Inflammatory macrophage treated with lipopolysaccharide for 1 hour (primary cell): Measurements from ENCODE around the gene NAA11.
"Not testable (repeated sequence)": the region's sequence is repeated elsewhere in the genome, so short reads cannot be mapped to it uniquely, and the experiment has no call there.

Source experiments
- DNase-seq, 2 donors: peaks; one replicate each; pipeline ENCODE4 v3.0.0-alpha.2; 2020 to 2022

Gene NAA11

GRCh38 chr4:79308137-79308536 lies 17.7 kb downstream of the NAA11 start:
- no peak for DNase-seq

GRCh38 chr4:79306795-79307194 lies 19.1 kb downstream of the NAA11 start:
- DNase-seq: no peak

DNA sequence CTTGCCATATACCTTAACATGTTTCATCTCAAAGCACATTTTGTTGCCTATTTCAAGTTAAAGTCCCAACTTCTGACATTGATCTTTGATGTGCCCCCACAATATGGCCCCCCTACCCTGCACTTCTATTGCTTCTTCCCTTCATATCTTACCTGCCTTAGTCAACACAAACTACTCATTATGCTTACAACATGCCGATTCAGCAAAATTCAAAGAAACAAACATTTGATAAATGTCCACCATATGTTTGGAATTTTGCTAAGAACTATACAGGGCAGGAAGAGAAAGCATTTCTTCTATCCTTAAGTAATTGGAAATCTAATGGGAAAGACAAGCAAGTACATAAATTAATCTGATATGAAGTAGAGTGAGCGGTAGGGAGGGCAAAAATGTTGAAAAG lies 25.6 kb downstream of the NAA11 start:
- no peak for DNase-seq

DNA sequence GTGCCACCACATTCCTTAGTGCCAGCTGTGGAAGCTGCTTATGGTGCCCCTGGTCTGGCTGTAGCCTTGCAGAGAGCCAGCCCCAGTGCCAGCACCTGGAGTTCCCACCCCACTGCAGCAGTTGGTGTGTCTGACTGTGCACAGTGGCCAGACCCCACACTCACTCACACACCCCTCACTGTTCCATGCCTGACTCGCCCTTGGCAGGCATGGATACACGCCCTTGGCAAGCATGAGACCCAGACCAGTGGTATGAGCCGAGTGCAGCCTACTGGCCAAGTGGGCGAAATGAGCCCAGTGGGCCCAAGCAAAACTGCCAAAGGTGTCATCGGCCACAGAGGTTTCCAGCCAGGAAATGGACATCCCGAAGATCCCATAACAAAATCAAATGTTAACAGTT lies 27.4 kb downstream of the NAA11 start:
- DNase-seq: no peak

DNA sequence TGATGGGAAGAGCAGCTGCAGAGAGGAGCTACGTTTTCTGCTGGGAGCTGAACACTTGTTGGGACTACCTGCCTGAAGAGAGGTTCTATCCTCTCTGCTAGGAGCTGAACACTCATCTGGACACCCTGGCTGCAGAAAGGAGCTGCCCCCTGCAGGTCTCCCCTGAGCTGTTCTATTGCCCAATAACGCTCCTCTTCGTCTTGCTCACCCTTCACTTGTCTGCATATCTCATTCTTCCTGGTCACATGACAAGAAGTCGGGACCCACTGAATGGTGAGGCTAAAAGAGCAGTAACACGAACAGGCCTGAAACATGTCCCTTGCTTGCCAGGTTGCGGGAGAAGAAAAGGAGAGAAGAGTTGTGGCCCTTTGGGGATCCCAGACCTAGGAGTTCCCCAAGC lies 27.8 kb downstream of the NAA11 start:
- no peak for DNase-seq

GRCh38 chr4:79297479-79297878 lies 28.4 kb downstream of the NAA11 start:
- no peak for DNase-seq

DNA sequence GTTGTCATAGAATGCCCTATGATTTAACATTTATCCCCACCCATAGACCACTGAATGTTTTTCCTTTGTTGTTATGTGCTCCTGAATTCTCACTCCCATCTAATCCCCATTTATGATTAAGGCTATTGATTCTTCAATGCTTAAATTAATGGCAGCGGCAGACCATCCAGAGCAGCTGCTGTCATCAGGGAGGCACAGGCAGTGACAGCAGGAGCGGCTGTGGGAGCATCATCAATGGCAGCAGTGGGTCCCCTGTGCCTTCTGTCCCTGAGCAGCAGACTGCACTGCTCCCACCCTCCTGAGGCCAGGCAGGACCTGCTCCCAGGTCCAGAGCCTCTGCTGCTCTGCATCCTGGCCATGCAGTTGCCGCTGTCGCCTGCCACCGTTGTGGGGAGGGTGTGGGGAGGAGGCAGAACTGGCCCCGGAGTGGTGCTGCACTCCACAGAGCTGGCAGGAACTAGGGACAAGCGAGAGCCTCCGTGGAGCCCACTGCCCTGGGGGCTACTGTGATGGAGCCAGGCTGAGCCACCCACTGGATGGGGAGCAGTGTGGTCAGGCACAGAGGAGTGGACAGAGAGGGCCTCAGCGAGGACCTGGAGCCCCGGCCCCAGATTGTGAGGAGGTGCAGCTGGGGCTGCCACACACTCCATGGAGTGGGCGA lies 29.0 kb downstream of the NAA11 start:
- DNase-seq: no peak

- DNase-seq: no peak
Measured at GRCh38 chr4:79295086-79295485, 30.8 kb downstream of the NAA11 start.

- DNase-seq: no peak
Measured at GRCh38 chr4:79294064-79294463, 31.8 kb downstream of the NAA11 start.

- DNase-seq: peak in 1 of 2 donors; percentile 8
Measured at GRCh38 chr4:79292008-79292407, 33.9 kb downstream of the NAA11 start.

- no peak for DNase-seq
Measured at GRCh38 chr4:79290376-79290775, 35.5 kb downstream of the NAA11 start.

DNA sequence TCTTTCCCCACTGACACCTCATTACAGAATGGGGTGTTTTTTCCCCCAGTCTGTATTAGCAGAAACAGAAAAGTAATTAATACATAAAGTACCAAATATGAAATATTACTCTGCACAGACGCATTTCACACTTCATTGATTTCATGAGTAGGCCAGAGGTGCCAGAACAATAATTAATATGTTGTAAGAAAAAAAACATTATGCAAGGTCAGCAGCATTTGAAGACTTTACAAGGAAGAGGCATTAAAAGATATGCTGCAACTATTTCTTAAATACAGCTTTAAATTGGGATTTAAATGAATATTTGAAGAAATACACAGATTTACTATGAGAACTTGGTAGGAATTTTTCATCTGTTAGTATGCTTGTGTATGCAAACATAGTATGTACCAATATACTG lies 37.7 kb downstream of the NAA11 start:
- no peak for DNase-seq

DNA sequence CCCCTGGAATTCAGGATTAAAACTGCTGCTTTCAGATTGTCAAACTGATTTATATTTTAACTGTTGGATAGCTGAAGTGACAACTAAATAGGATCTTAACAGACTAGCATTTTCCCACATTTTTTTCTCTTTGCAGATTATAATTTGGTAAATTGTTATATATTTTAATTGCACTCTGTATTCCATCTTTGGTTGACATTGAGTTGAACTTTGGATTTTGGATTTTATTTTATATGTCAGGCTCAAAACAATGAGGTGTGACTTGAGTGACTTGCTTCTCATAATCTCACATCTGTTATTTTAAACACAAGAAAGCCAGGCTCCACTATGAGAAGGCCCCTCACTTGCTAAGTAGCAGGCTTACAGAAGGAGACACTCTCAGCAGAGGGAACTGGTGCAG lies 38.1 kb downstream of the NAA11 start:
- DNase-seq: no peak

- DNase-seq: no peak
Measured at GRCh38 chr4:79287076-79287475, 38.8 kb downstream of the NAA11 start.

- DNase-seq: peak in 1 of 2 donors; percentile 0
Measured at GRCh38 chr4:79281566-79282359, 44.1 kb downstream of the NAA11 start.

GRCh38 chr4:79277467-79277866 lies 48.4 kb downstream of the NAA11 start:
- DNase-seq: not testable (repeated sequence)

DNA sequence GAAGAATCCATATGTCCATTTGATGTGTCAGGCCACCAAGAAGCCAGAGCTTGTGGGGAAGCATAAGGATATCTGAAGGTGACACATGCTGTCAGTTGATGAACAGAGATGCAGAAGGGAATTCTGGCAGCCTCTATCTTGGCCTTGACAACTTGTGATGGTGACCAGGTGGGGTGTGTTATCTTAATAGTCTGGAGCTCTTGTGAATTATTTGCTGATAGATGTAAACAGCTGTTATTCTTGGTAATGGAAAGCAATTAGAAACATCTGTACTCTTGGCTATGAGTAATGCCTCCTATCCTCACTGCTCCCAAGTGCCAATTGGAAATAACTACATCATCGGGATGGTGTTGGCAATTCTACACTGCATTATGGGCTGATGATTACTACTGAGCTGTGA lies 51.9 kb downstream of the NAA11 start:
- DNase-seq: no peak

- no peak for DNase-seq
Measured at GRCh38 chr4:79272761-79273160, 53.1 kb downstream of the NAA11 start.

DNA sequence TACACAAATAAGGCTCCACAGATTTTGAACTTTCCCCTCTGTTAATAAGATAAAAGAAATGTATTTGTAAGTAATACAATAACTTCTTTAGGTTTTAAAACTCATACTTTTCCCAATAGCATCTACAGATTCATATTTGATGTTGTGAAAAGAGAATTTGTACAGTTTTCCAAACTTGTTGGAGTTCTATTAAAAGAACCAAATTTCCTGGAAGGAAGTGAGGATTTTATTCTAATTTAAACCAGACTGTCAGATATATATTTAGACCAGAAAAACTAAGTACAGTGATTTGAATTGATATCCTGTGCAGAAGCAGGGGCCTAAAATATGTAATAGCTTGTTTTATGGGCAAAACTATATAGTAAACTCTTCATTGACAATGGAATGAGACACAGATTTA lies 53.7 kb downstream of the NAA11 start:
- no peak for DNase-seq

GRCh38 chr4:79267671-79268070 lies 58.2 kb downstream of the NAA11 start:
- DNase-seq: no peak
